OCI-LY7 (cell line): ENCODE measurements around the gene IDNK.

Experiments
- CTCF ChIP-seq: fragments of 200-600 bp; sonication (generic); conservative IDR thresholded peaks from 2 replicates; pipeline ENCODE4 v1.5.1; 2014; ENCODE audit warnings: mild to moderate bottlenecking, antibody characterized with exemption, low read length, moderate library complexity, mixed read lengths
- EZH2phosphoT487 ChIP-seq: fragments of 200-600 bp; sonication (generic); IDR thresholded peaks from 2 replicates; pipeline ENCODE4 v1.6.1; 2018; ENCODE audit warnings: low read depth, borderline replicate concordance, mild to moderate bottlenecking, mixed run types, antibody characterized with exemption, low read length, moderate library complexity, mixed read lengths

GRCh38 chr9:83646500-83647239 lies 23.7 kb downstream of the IDNK start:
- TF ChIP-seq CTCF: no peak
- no peak for TF ChIP-seq EZH2phosphoT487
